ENCODE measurements around the gene MRAP2.
"Not testable (repeated sequence)": the region's sequence is repeated elsewhere in the genome, so short reads cannot be mapped to it uniquely, and the experiment has no call there.

The MRAP2 gene

GRCh38 chr6:84077645-84078044, 44.1 kb downstream of the MRAP2 start:
- DNase-seq (ENCODE audit: low read depth in 2 of 2) = no peak

- no peak for DNase-seq (ENCODE audit: low read depth in 2 of 2)
These were observed 44.8 kb downstream of the MRAP2 start for GRCh38 chr6:84078335-84078734.

- no peak for DNase-seq (ENCODE audit: low read depth in 2 of 2)
These were observed 47.6 kb downstream of the MRAP2 start for GRCh38 chr6:84081222-84081621.

DNA sequence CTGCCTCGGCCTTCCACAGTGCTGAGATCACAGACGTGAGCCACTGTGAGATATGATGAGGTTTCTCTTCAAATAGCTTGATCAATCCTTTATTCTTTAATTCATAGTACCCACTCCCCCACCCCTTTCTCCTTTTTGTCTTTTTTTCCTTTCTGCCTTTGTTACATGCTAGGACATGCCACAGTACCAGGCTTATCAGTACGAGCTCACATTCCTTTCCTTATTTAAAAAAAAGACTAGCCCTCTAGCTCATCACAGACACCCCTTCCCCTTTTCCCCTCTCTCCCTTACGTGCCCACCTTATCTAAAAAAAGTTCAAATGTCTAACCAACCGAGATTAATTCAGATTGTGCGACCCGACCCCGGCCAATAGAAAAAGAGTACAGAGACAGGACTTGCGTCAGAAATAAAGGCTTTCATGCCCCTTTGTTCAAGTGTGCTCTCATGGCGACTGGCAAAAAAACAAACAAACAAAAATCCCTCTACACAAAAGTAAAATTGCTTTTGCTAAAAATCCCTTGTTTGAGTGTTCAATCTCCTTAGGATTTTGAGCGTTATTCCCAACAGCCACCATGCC, 49.2 kb downstream of the MRAP2 start:
- DNase-seq (ENCODE audit: low read depth in 2 of 2) = no peak

- DNase-seq (ENCODE audit: low read depth in 2 of 2) = not testable (repeated sequence)
These were observed 51.1 kb downstream of the MRAP2 start for GRCh38 chr6:84084705-84085104.

- DNase-seq (ENCODE audit: low read depth in 2 of 2) = no peak
These were observed 52.5 kb downstream of the MRAP2 start for GRCh38 chr6:84086056-84086455.

GRCh38 chr6:84086545-84087429, 53.2 kb downstream of the MRAP2 start:
- no peak for DNase-seq (ENCODE audit: low read depth in 2 of 2)

GRCh38 chr6:84089081-84089480, 55.5 kb downstream of the MRAP2 start:
- DNase-seq (ENCODE audit: low read depth in 2 of 2) = no peak

DNA sequence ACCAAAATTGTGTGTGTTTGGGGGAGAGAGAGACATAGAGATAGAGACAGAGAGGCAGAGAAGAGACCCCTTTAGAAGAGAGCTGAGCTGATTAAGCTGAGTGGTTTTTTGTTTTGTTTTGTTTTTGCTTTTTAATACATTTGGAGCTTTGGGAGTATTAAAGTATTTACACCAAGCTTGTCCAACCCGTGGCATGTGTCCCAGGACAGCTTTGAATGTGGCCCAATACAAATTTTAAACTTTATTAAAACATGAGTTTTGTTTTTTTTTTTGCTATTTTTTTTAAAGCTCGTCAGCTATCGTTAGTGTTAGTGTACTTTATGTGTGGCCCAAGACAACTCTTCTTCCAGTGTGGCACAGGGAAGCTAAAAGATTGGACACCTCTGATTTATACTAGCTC, 56.0 kb downstream of the MRAP2 start:
- no peak for DNase-seq (ENCODE audit: low read depth in 2 of 2)

- DNase-seq (ENCODE audit: low read depth in 2 of 2) = no peak
These were observed 60.2 kb downstream of the MRAP2 start for GRCh38 chr6:84093441-84094435.

DNA sequence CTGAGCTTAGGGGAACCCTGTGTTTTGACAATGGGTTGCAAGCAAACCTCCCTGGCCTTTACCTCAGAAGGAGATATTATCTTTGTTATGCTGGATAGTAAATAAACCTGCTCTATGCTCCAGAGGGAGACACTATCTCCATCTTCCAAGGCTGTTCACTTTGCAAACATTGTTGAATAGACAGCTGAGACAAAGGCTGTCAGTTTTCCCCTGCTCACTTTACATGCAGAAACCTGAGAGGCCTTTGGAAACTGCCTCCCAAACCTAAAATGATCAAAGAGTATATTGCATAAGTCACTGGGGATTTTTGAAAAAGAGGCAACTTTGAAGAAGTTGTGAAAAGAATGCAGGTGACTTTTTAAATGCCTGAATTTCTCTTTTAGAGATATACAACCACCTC, 61.6 kb downstream of the MRAP2 start:
- no peak for DNase-seq (ENCODE audit: low read depth in 2 of 2)

- DNase-seq (ENCODE audit: low read depth in 2 of 2) = no peak
These were observed 69.5 kb downstream of the MRAP2 start for GRCh38 chr6:84103029-84103428.

GRCh38 chr6:84105215-84105924, 71.8 kb downstream of the MRAP2 start:
- not testable (repeated sequence) for DNase-seq (ENCODE audit: low read depth in 2 of 2)

DNA sequence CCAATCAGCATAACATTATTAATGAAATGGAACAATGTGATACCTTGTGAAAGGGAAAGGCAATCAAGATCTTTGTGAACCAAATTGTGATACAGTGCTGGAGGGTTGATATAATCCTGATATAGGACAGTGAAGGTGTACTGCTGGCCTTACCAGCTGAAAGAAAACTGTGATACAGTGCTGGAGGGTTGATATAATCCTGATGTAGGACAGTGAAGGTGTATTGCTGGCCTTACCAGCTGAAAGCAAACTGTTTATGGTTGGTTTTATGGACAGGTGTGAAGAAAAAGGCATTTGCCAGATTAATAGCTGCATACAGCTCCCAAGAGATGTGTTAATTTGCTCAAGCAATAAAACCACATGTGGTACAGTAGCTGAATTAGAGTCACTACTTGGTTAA, 73.9 kb downstream of the MRAP2 start:
- DNase-seq (ENCODE audit: low read depth in 2 of 2) = no peak

- DNase-seq (ENCODE audit: low read depth in 2 of 2) = not testable (repeated sequence)
These were observed 77.8 kb downstream of the MRAP2 start for GRCh38 chr6:84111351-84111750.

DNA sequence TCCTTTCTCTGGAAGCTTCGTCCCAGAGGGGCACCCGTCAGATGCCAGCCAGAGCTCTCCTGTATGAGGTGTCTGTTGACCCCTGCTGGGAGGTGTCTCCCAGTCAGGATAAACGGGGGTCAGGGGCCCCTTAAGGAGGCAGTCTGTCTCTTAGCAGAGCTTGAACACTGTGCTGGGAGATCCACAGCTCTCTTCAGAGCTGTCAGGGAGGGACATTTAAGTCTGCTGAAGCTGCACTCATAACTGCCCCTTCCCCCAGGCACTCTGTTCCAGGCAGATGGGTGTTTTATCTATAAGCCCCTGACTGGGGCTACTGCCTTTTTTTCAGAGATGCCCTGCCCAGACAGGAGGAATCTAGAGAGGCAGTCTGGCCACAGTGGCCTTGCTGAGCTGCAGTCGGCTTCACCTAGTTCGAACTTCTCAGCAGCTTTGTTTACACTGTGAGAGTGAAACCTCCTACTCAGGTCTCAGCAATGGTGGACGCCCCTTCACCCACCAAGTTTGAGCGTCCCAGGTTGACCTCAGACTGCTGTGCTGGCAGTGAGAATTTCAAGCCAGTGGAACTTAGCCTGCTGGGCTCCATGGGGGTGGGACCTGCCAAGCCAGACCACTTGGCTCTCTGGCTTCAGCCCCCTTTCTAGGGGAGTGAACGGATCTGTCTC, 81.5 kb downstream of the MRAP2 start:
- not testable (repeated sequence) for DNase-seq (ENCODE audit: low read depth in 2 of 2)

GRCh38 chr6:84118191-84118590, 84.6 kb downstream of the MRAP2 start:
- DNase-seq (ENCODE audit: low read depth in 2 of 2) = no peak

GRCh38 chr6:84119277-84119676, 85.7 kb downstream of the MRAP2 start:
- DNase-seq (ENCODE audit: low read depth in 2 of 2) = no peak

- no peak for DNase-seq (ENCODE audit: low read depth in 2 of 2)
These were observed 89.6 kb downstream of the MRAP2 start for GRCh38 chr6:84123186-84123585.

DNA sequence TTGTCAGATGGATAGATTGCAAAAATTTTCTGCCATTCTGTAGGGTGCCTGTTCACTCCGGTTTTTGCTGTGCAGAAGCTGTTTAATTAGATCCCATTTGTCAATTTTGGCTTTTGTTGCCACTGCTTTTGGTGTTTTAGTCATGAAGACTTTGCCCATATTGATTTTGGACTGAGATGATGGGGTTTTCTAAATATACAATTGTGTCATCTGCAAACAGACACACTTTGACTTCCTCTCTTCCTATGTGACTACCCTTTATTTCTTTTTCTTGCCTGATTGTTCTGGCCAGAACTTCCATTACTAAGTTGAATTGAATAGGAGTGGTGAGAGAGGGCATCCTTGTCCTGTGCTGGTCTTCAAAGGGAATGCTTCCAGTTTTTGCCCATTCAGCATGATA, 96.0 kb downstream of the MRAP2 start:
- DNase-seq (ENCODE audit: low read depth in 2 of 2) = not testable (repeated sequence)

DNA sequence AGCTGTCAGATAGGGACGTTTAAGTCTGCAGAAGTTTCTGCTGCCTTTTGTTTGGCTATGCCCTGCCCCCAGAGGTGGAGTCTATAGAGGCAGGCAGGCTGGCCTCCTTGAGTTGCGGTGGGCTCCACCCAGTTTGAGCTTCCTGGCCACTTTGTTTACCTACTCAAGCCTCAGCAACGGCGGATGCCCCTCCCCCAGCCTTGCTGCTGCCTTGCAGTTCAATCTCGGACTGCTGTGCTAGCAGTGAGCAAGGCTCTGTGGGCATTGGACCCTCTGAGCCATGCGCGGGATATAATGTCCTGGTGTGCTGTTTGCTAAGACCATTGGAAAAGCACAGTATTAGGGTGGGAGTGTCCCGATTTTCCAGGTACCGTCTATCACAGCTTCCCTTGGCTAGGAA, 99.8 kb downstream of the MRAP2 start:
- DNase-seq (ENCODE audit: low read depth in 2 of 2) = not testable (repeated sequence)

All from stimulated activated CD4-positive, alpha-beta T cell treated with anti-CD3 and anti-CD28 coated beads, Interleukin-15, amount 100 ng/mL, for 48 hours (primary cell).